Endothelial cell of umbilical vein (primary cell): Measurements from ENCODE around the gene UIMC1. TPM values are rescaled to one million over a fixed set of nuclear protein-coding genes. Genes with fewer than 3 reads are reported as not detected.
"Not testable (repeated sequence)": the region's sequence is repeated elsewhere in the genome, so short reads cannot be mapped to it uniquely, and the experiment has no call there.

Experiments
- BruUV-seq: library from RNA; stranded (reverse); fragments of 400-500 nt; replicated peaks from 2 replicates; lab custom pipeline; 2021; lab: Mats Ljungman, UMichigan
- CTCF ChIA-PET: fragments of 300-600, 350-600 bp; sonication (Branson Sonifier 250); formaldehyde crosslinking; loops from one replicate; lab custom pipeline; 2021; ENCODE audit warnings: antibody characterized with exemption, inconsistent platforms; lab: Charles Lee
- POLR2A ChIA-PET: fragments of 300-600, 350-600 bp; sonication (Branson Sonifier 250); formaldehyde crosslinking; loops from one replicate; lab custom pipeline; 2021; ENCODE audit warnings: antibody characterized with exemption, inconsistent platforms; lab: Charles Lee
- DNase-seq: peaks from one replicate; pipeline ENCODE4 v3.0.0-alpha.2; 2011; ENCODE audit warnings: low read depth, low spot score
- FAIRE-seq: peaks from 2 replicates; lab custom pipeline; 2011; peaks lifted over from hg19 to GRCh38; lab: Jason Lieb, UNC
- H2AFZ ChIP-seq: 2 replicates; pipeline ENCODE4 v1.6.0; 2012; ENCODE audit warnings: low read depth, low read length, control low read depth, inconsistent platforms
- H3K27ac ChIP-seq: 2 replicates; pipeline ENCODE4 v1.5.1; 2011; ENCODE audit warnings: low read depth, mild to moderate bottlenecking, control low read depth, low read length, moderate library complexity; ENCODE audit not compliant: insufficient read depth
- H3K27me3 ChIP-seq, 2 experiments: 2 replicates each; pipeline versions ENCODE4 v1.6.0 to v1.6.1; 2011; ENCODE audit warnings: low read length in 2 of 2, mixed read lengths in 1 of 2; ENCODE audit not compliant: control insufficient read depth in 2 of 2, insufficient read depth in 2 of 2
- H3K36me3 ChIP-seq, 2 experiments: 2 replicates in 1 of 2; 3 replicates in 1 of 2; pipeline ENCODE4 v1.5.1; 2011; ENCODE audit warnings: low read length in 2 of 2, mild to moderate bottlenecking in 1 of 2, moderate library complexity in 1 of 2; ENCODE audit not compliant: control insufficient read depth in 2 of 2, insufficient read depth in 2 of 2; ENCODE audit errors: extremely low read depth in 1 of 2
- H3K4me1 ChIP-seq: 3 replicates; pipeline ENCODE4 v1.5.1; 2011; ENCODE audit warnings: mild to moderate bottlenecking, low read length; ENCODE audit not compliant: control insufficient read depth, insufficient read depth; ENCODE audit errors: extremely low read depth
- H3K4me2 ChIP-seq: 2 replicates; pipeline ENCODE4 v1.6.1; 2011; ENCODE audit warnings: low read length, control low read depth, mixed read lengths; ENCODE audit not compliant: insufficient read depth
- H3K4me3 ChIP-seq, 3 experiments: fragments of 200-600 bp in 1 of 3; sonication (generic), shearing (Covaris generic) in 1 of 3; replicated peaks in 1 of 3; 2 replicates each; pipeline ENCODE4 v1.5.1; 2011 to 2016; ENCODE audit warnings: control low read depth in 3 of 3, low read length in 3 of 3, mild to moderate bottlenecking in 2 of 3, inconsistent platforms in 1 of 3, low read depth in 1 of 3, moderate library complexity in 1 of 3; ENCODE audit not compliant: insufficient read depth in 1 of 3
- H3K79me2 ChIP-seq: 2 replicates; pipeline ENCODE4 v1.6.0; 2012; ENCODE audit warnings: low read length, inconsistent platforms; ENCODE audit not compliant: control insufficient read depth, insufficient read depth
- H3K9ac ChIP-seq: replicated peaks from 2 replicates; pipeline ENCODE3; 2011; ENCODE audit warnings: low read length, control low read depth; ENCODE audit not compliant: insufficient read depth; ENCODE audit errors: extremely low read depth
- H3K9me1 ChIP-seq: replicated peaks from 3 replicates; pipeline ENCODE4 v1.6.0; 2011; ENCODE audit warnings: mild to moderate bottlenecking, low read length; ENCODE audit not compliant: control insufficient read depth, insufficient read depth; ENCODE audit errors: extremely low read depth
- H3K9me3 ChIP-seq: replicated peaks from 2 replicates; pipeline ENCODE4 v1.5.1; 2012; ENCODE audit warnings: low read length, inconsistent platforms; ENCODE audit not compliant: control insufficient read depth, insufficient read depth
- H4K20me1 ChIP-seq: replicated peaks from 2 replicates; pipeline ENCODE3; 2011; ENCODE audit warnings: mild to moderate bottlenecking, low read length; ENCODE audit not compliant: control insufficient read depth, insufficient read depth; ENCODE audit errors: extremely low read depth
- CTCF ChIP-seq, 2 donors: IDR thresholded peaks; 1 replicate in 1 of 2; 2 replicates in 1 of 2; pipeline ENCODE4 v1.5.1; 2011; ENCODE audit warnings: low read length in 2 of 2, mild to moderate bottlenecking in 2 of 2, moderate library complexity in 2 of 2, control low read depth in 1 of 2, inconsistent platforms in 1 of 2, low read depth in 1 of 2; ENCODE audit not compliant: insufficient read depth in 1 of 2; ENCODE audit errors: extremely low read depth in 1 of 2
- EZH2 ChIP-seq: IDR thresholded peaks from 2 replicates; pipeline ENCODE4 v1.6.1; 2012; ENCODE audit warnings: borderline replicate concordance, low read depth, mild to moderate bottlenecking, moderate library complexity, low read length, inconsistent platforms; ENCODE audit not compliant: severe bottlenecking
- FOS ChIP-seq: IDR thresholded peaks from 2 replicates; pipeline ENCODE4 v1.6.1; 2011; ENCODE audit warnings: mild to moderate bottlenecking, low read length, moderate library complexity, borderline replicate concordance; ENCODE audit not compliant: insufficient read depth
- GATA2 ChIP-seq: IDR thresholded peaks from 2 replicates; pipeline ENCODE4 v1.7.0; 2011; ENCODE audit warnings: low read depth, mild to moderate bottlenecking, moderate library complexity, mixed read lengths, low read length; ENCODE audit not compliant: insufficient read length, insufficient read depth
- JUN ChIP-seq: IDR thresholded peaks from 2 replicates; pipeline ENCODE4 v1.6.1; 2011; ENCODE audit warnings: borderline replicate concordance, low read depth; ENCODE audit not compliant: insufficient read length, insufficient read depth
- MAX ChIP-seq: IDR thresholded peaks from 2 replicates; pipeline ENCODE4 v1.6.1; 2011; ENCODE audit not compliant: insufficient read depth, insufficient read length
- MYC ChIP-seq: IDR thresholded peaks from one replicate; pipeline ENCODE4 v1.6.1; 2011; ENCODE audit warnings: mild to moderate bottlenecking, low read depth, low read length
- POLR2A ChIP-seq: IDR thresholded peaks from 2 replicates; pipeline ENCODE4 v1.6.1; 2012; ENCODE audit warnings: low read depth, mild to moderate bottlenecking, control low read depth, low read length
- POLR2AphosphoS5 ChIP-seq: IDR thresholded peaks from 2 replicates; pipeline ENCODE4 v1.6.1; 2012; ENCODE audit warnings: low read depth, mild to moderate bottlenecking, control low read depth, low read length, moderate library complexity; ENCODE audit not compliant: insufficient read depth
- dilution Hi-C: fragments of 300-500 bp; cut with MboI; formaldehyde crosslinking; loops from one replicate; pipeline ENCODE4 v1.15.0; 2019; ENCODE audit warnings: low sequenced_read_pairs; ENCODE audit not compliant: extremely low pct_ligation_motif_present
- intact Hi-C: fragments of 100-400 bp; cut with micrococcal nuclease; formaldehyde crosslinking; loops from one replicate; pipeline ENCODE4 v1.10.0; 2022
- polyA plus RNA-seq, 4 experiments: library from polyadenylated mRNA; depleted of rRNA in 3 of 4; stranded (reverse) in 3 of 4; unstranded in 1 of 4; fragments of >200 nt; gene quantifications; 2 replicates each; pipeline versions ENCODE4 v1.2.1 to v1.2.3, GENCODE V29; 2011 to 2012; ENCODE audit warnings: missing spikeins in 1 of 4
- total RNA-seq: library from RNA; stranded (reverse); gene quantifications from 2 replicates; pipeline ENCODE4 v1.2.3, GENCODE V29; 2021

The UIMC1 gene
- total and polyA plus RNA-seq, 2 donors (not counting 3 experiments of a cell fraction or from before 2014, with no cell fraction given), result 17.2 to 60.1 TPM

GRCh38 chr5:176994460-176995121 lies 12.0 kb downstream of the UIMC1 start:
- dilution Hi-C loops (no loop called here), intact Hi-C loops (loop anchor here (1.0 to 10.0 kb wide), 3 partner anchors 12 to 460 kb away; partner anchors contain the start of genes RNF44, UIMC1 and ZNF346)
- Histone ChIP-seq H3K27me3 (no peaks in the 10 kb centered on the region), H4K20me1 (no peaks in the 10 kb centered on the region), H3K36me3 (no peaks in the 10 kb centered on the region), H3K9me3 (no peaks in the 10 kb centered on the region), H3K9me1 (no peaks in the 10 kb centered on the region), H3K4me2 (peak overlapping the region; percentile 30), H3K9ac (peak overlapping the region; percentile 80), H3K4me3 (no peak overlapping the region), H3K4me1 (peaks cover 37% of the 10 kb centered on the region), H3K79me2 (peaks cover 85% of the 10 kb centered on the region), H2AFZ (no peak overlapping the region), H3K27ac (peak overlapping the region; percentile 92)
- FAIRE-seq (peak; percentile 93), DNase-seq (peak; percentile 98)
- ChIA-PET CTCF (interaction anchor here (0.6 to 0.8 kb wide), 3 partner anchors 11 to 23 kb away, joined by 3 to 4 read pairs (median 4); partner anchors contain the start of gene UIMC1), POLR2A (interaction anchor here (0.6 to 1.2 kb wide), 7 partner anchors 9 to 457 kb away, joined by 3 to 7 read pairs (median 5); partner anchors contain the start of genes FGFR4 and UIMC1)
- no TSS peak for BruUV-seq
- TF ChIP-seq GATA2, result peak; percentile 81
- TF ChIP-seq CTCF (IDR thresholded peaks at IDR 0.05; ENCODE audit: extremely low read depth in 1 of 2, insufficient read depth in 1 of 2, low read depth in 1 of 2, low read length in 2 of 2), result no peak
- TF ChIP-seq POLR2AphosphoS5, result peak; percentile 64
- peak; percentile 60 for TF ChIP-seq JUN
- no peak for TF ChIP-seq EZH2
- no peak for TF ChIP-seq MYC
- peak; percentile 69 for TF ChIP-seq POLR2A
- TF ChIP-seq FOS, result peak; percentile 51
- peak; percentile 11 for TF ChIP-seq MAX

DNA sequence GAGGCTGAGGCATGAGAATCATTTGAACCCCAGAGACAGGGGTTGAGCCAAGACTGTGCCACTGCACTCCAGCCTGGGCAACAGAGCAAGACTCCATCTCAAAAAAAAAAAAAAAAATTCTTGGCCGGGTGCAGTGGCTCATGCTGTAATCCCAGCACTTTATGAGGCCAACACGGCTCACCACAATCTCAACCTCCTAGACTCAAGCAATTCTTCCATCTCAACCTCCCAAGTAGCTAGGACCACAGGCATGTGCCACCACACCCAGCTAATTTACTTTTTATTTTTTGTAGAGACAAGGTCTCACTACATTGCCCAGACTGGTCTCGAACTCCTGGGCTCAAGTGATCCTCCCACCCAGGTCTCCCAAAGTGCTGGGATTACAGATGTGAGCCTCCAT lies 13.5 kb downstream of the UIMC1 start:
- H3K79me2 ChIP-seq, result peaks cover 84% of the 10 kb centered on the region
- H4K20me1 ChIP-seq, H3K36me3 ChIP-seq, BruUV-seq, H3K9me1 ChIP-seq, DNase-seq, H3K27me3 ChIP-seq, FAIRE-seq, H2AFZ ChIP-seq, H3K4me2 ChIP-seq, H3K9me3 ChIP-seq, H3K27ac ChIP-seq, H3K4me3 ChIP-seq, POLR2A ChIA-PET, H3K9ac ChIP-seq, dilution Hi-C loops: not testable (repeated sequence)
- H3K4me1 ChIP-seq, result peaks cover 37% of the 10 kb centered on the region
- intact Hi-C loops, result loop anchor here (10.0 kb wide), 1 partner anchor 458 kb away; the partner anchor contains the start of gene RNF44
- CTCF ChIA-PET, result interaction anchor here (1.1 kb wide), 2 partner anchors 13 to 79 kb away, joined by 3 to 4 read pairs; no protein-coding TSS in a partner anchor
